Skeletal muscle satellite cell (primary cell): ENCODE measurements around the gene SLN. TPM values are rescaled to one million over a fixed set of nuclear protein-coding genes. Genes with fewer than 3 reads are reported as not detected.
"Not testable (repeated sequence)": the region's sequence is repeated elsewhere in the genome, so short reads cannot be mapped to it uniquely, and the experiment has no call there.

Experiments
- H3K27me3 ChIP-seq: 2 replicates; pipeline ENCODE4 v1.7.0; 2013; ENCODE audit warnings: low read length; ENCODE audit not compliant: control insufficient read depth, insufficient read depth
- H3K36me3 ChIP-seq: 2 replicates; pipeline ENCODE4 v1.7.0; 2013; ENCODE audit warnings: mild to moderate bottlenecking, control low read depth, low read length; ENCODE audit not compliant: insufficient read depth
- H3K4me1 ChIP-seq: 2 replicates; pipeline ENCODE4 v1.7.0; 2013; ENCODE audit warnings: low read length; ENCODE audit not compliant: control insufficient read depth, insufficient read depth
- H3K4me2 ChIP-seq: 2 replicates; pipeline ENCODE4 v1.7.0; 2013; ENCODE audit warnings: mild to moderate bottlenecking, low read length
- H3K4me3 ChIP-seq: 2 replicates; pipeline ENCODE4 v1.7.0; 2013; ENCODE audit warnings: low read length
- H3K9ac ChIP-seq: 2 replicates; pipeline ENCODE4 v1.7.0; 2013; ENCODE audit warnings: mild to moderate bottlenecking, low read depth, low read length, moderate library complexity
- H3K9me3 ChIP-seq: replicated peaks from 2 replicates; pipeline ENCODE4 v1.7.0; 2013; ENCODE audit warnings: mild to moderate bottlenecking, control low read depth, low read length
- total RNA-seq: library from RNA; depleted of rRNA; stranded (reverse); fragments of >200 nt; gene quantifications from 2 replicates; pipeline ENCODE4 v1.2.3, GENCODE V29; 2012; rRNA removed

The SLN gene
- 1.1 TPM in 1 of 2 replicates, not detected in the other for total RNA-seq

DNA sequence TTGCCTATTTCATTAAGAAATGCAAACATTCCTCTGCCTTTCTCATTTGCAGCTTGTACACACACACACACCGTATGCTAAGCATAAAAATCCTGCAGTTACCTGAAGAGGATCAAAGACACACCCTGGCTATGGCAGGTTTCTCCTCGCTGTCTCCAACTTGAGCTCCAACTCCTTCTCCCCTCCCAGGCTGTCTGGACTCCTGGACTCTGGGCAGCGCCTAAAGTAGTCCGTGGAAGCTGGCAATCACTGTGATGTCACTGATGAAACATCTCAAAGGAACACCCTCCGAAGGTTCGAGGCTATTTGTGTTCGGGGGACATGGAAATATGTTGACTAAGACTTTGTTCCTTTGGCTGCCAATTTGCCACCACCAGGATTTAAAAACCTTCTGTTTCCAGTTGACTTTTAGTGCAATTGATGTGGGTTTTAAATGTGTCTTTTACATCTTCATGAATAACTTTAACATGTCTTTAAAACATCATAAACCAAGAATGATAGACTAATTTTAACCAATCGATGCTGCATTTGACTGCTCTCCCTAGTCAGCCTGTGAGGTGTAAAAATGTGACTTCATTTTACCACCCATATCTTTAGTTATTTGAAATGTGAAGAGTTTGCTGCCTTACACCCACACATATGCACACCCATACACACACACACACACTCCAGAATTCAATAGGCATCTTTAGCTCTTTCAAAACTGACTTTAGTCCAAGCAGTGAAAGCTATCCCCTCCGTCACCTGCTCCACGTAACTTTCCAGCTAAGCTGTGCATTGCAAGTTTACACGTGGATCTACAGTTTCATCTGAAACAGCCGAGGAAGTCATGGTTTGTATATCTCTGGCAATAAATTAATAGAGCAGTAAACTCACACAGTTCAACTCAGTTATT lies at the start of gene SLN:
Gene SLN (minus strand): TSS at position 196 of the 895 bp plus-strand sequence.
- H3K36me3 ChIP-seq: no peaks in the 10 kb centered on the region
- no peak within 1 kb of the TSS for H3K9ac ChIP-seq

GRCh38 chr11:107758719-107759355 lies 47.0 kb upstream of the SLN start:
- H3K27me3 ChIP-seq, H3K4me1 ChIP-seq, H3K4me3 ChIP-seq, H3K9ac ChIP-seq, H3K9me3 ChIP-seq, H3K4me2 ChIP-seq, H3K36me3 ChIP-seq: not testable (repeated sequence)

More for the DNA sequence above, at the start of gene SLN:
- peaks cover 23% of the 10 kb centered on the region for H3K27me3 ChIP-seq
- peaks cover 2% of the 10 kb centered on the region for H3K4me1 ChIP-seq
- H3K9me3 ChIP-seq: no peaks in the 10 kb centered on the region
- H3K4me3 ChIP-seq: no peak within 1 kb of the TSS
- no peak within 1 kb of the TSS for H3K4me2 ChIP-seq

DNA sequence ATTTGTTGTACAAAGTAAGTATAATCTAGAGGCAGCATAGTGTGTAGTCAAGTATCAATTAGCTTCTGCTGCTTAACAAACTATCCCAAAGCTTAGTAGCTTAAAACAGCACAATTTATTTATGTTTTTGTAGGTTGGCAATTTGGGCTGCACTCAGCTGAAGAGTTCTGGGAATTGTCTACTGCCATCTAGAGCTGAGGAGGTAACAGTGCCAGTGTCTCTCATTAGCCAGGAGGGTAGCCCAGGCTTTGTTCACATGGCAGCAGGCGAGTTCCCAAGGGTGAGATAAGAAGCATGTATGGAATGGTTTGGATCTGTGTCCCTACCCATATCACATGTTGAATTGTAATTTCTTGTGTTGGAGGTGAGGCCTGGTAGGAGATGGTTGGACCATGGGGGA lies 45.8 kb upstream of the SLN start:
- Histone ChIP-seq H3K4me1 (no peaks in the 10 kb centered on the region), H3K4me3 (no peak overlapping the region), H3K27me3 (no peaks in the 10 kb centered on the region), H3K9ac (no peak overlapping the region), H3K4me2 (no peak overlapping the region), H3K9me3 (no peaks in the 10 kb centered on the region), H3K36me3 (no peaks in the 10 kb centered on the region)

- no peaks in the 10 kb centered on the region for H3K36me3 ChIP-seq
- H3K4me1 ChIP-seq: no peaks in the 10 kb centered on the region
- H3K27me3 ChIP-seq: no peaks in the 10 kb centered on the region
- H3K9ac ChIP-seq: no peak overlapping the region
- no peak overlapping the region for H3K4me3 ChIP-seq
- no peaks in the 10 kb centered on the region for H3K9me3 ChIP-seq
- H3K4me2 ChIP-seq: no peak overlapping the region
Observed at GRCh38 chr11:107756553-107756952, 44.7 kb upstream of the SLN start.

DNA sequence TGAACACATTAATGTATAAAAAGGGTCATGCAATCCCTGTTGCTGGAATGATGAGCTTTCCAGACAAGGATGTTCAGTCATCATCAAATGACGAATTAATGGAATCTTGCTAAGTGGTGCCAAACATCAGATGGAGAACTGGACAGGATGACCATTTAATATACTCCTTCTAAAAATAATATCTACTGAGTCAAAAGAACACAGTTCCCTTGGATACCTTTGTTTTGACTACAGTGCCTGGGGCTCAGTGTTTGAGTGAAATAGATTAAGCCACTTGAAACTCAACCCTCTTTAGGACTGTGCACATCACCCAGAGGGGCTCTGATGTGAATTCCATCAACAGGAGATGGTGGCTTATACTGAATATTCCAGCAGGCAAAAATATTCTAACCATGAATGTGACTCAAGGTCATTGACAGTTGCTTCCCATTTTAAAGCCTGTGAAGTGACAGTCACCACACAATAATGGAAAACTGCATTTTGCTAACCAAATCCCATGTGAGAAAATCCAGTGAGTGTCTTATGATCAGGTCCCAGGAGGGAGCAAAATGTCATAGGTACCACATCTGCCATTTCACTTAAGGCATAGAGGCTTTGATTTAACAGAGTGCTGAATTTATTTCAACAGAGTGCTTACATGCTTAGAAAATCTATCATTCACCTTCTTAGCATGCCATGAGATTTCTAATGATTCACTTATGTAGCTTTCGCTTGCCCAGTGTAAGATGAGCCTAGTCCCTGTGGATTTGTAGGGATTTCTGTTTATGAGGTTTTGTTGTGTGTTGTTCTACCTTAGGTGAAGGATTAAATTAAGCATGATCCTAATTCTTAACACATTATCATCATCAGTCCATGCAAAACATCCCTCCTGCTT lies 41.3 kb upstream of the SLN start:
- Histone ChIP-seq H3K27me3 (no peaks in the 10 kb centered on the region), H3K36me3 (no peaks in the 10 kb centered on the region), H3K4me2 (no peak overlapping the region), H3K9me3 (no peaks in the 10 kb centered on the region), H3K4me1 (no peaks in the 10 kb centered on the region), H3K9ac (no peak overlapping the region), H3K4me3 (no peak overlapping the region)

DNA sequence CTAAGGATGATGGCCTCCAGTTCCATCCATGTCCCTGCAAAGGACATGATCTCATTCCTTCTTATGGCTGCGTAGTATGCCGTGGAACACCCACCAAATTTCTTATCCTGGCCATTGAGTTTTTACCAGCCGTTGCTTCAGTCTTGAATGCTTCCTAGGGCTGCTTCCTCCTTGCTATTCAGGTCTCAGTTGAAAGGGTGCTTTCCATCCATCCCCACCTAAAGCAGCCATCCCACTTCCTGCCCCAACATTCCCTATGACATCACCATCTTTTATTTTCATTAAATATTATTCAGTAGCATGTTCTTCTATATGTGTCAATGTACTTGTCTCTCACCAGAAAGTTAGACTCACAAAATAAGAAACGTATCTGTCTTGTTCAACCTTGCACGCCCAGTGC lies 40.7 kb upstream of the SLN start:
- Histone ChIP-seq H3K9ac (no peak overlapping the region), H3K9me3 (no peaks in the 10 kb centered on the region), H3K4me3 (no peak overlapping the region), H3K4me1 (no peaks in the 10 kb centered on the region), H3K27me3 (no peaks in the 10 kb centered on the region), H3K36me3 (no peaks in the 10 kb centered on the region), H3K4me2 (no peak overlapping the region)

- Histone ChIP-seq H3K36me3 (no peaks in the 10 kb centered on the region), H3K9ac (no peak overlapping the region), H3K4me2 (no peak overlapping the region), H3K27me3 (no peaks in the 10 kb centered on the region), H3K4me1 (no peaks in the 10 kb centered on the region), H3K4me3 (no peak overlapping the region), H3K9me3 (no peaks in the 10 kb centered on the region)
Observed at GRCh38 chr11:107751082-107751481, 39.2 kb upstream of the SLN start.

- Histone ChIP-seq H3K9ac (no peak overlapping the region), H3K9me3 (no peaks in the 10 kb centered on the region), H3K4me1 (no peaks in the 10 kb centered on the region), H3K36me3 (no peaks in the 10 kb centered on the region), H3K4me2 (no peak overlapping the region), H3K4me3 (no peak overlapping the region), H3K27me3 (no peaks in the 10 kb centered on the region)
Observed at GRCh38 chr11:107750313-107750712, 38.5 kb upstream of the SLN start.

DNA sequence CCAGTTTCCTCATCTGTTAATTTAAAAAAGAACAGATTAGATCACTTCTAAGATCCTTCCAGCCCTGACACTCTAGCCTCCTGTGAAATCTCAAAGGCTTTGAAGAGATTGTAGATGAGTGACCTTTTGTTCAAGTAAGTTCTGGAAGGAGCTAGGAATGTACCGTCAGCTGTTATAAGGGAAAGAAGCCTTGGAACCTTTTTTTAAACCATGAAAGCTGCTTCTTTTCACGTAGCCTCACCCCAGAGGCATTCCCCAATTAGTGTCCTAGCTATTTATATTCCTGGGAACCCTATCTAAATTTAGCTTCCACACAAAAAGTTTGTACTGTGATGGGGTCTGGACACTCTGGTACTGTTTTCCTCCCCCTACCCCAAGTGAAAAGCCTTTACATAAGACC lies 35.8 kb upstream of the SLN start:
- H3K4me2 ChIP-seq: no peak overlapping the region
- H3K9ac ChIP-seq: no peak overlapping the region
- no peaks in the 10 kb centered on the region for H3K36me3 ChIP-seq

GRCh38 chr11:107744736-107745135 lies 32.9 kb upstream of the SLN start:
- Histone ChIP-seq H3K4me2 (no peak overlapping the region), H3K4me1 (no peaks in the 10 kb centered on the region), H3K27me3 (no peaks in the 10 kb centered on the region), H3K9me3 (no peaks in the 10 kb centered on the region), H3K9ac (no peak overlapping the region), H3K4me3 (no peak overlapping the region), H3K36me3 (no peaks in the 10 kb centered on the region)

More for the DNA sequence above, 35.8 kb upstream of the SLN start:
- Histone ChIP-seq H3K27me3 (no peaks in the 10 kb centered on the region), H3K4me3 (no peak overlapping the region), H3K4me1 (no peaks in the 10 kb centered on the region), H3K9me3 (no peaks in the 10 kb centered on the region)

DNA sequence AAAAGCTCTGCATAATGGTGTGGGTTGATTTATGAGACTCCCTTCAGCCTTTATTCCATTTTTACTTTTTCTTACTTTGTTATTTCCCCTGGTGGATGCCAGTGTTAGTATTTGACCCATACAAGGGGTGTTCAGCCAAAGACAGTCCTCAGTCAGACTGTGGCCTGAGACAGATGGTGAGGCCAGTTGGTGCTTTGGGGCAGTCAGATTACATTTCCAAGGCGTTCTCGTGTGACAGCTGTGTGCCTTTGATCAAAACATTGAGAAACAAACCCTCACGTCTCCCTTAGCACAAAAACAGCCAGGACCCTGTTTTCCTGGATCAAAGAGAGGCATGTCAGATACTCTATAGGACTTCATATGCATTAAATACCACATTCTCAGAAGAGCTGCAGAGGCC lies 31.3 kb upstream of the SLN start:
- no peaks in the 10 kb centered on the region for H3K27me3 ChIP-seq
- no peaks in the 10 kb centered on the region for H3K4me1 ChIP-seq
- H3K9me3 ChIP-seq: no peaks in the 10 kb centered on the region
- no peak overlapping the region for H3K4me2 ChIP-seq
- H3K4me3 ChIP-seq: no peak overlapping the region
- no peaks in the 10 kb centered on the region for H3K36me3 ChIP-seq
- no peak overlapping the region for H3K9ac ChIP-seq
